GM21723 (cell line): ENCODE results near the gene CSAD.

Source experiments
- ATAC-seq: cut with Tn5 transposase; IDR thresholded peaks from one replicate; pipeline ENCODE4 v1.9.1; 2021; ENCODE audit warnings: mild to moderate bottlenecking, moderate library complexity; ENCODE audit not compliant: unreplicated experiment

CSAD gene

DNA sequence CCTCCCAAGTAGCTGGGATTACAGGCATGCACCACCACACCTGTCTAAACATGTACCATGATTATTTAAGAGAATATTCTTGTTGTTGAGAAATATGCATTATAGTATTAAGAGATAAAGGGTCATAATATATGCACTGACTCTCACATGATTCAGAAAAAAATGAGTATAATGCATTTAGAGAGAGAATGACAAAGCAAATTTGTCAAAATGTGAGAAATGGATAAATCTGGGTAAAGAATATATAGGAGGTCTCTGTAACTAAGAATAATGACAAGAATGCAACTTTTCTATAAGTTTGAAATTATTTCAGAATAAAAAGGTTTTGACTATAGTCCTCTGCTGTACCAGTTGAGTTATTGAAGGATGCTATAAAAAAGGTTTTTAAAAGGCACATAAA lies 28.3 kb downstream of the CSAD start:
- no peak for ATAC-seq

DNA sequence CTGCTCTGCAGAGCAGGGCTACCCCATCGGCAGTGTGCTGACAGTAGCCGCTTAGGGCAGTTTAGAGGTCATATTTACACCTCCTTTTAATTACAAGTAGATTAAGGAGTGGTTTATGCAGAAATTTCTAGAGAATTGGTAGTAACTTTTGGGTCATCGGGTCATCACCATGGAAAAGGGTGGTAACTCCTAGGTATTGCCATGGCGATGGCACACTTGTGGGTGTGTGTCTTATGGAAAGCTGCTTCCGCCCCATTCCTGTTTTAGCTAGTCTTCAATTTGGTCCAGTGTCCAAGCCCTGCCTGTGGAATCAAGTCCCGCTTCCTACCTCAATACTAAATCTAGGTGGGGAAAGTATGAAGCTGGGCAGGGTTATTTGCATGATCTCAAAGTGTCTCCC lies 29.7 kb downstream of the CSAD start:
- ATAC-seq = no peak

DNA sequence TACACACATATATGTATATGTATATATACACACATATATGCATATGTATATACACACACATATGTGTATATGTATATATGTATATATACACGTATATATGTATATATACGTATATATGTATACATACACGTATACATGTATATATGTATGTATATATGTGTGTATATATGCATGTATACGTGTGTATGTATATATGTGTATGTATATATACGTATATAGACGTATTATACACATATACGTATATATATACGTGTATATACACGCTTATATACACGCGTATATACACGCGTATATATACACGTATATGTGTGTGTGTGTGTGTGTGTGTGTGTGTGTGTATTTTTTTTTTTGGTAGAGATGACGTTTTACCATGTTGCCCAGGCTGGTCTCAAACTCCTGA lies 33.1 kb downstream of the CSAD start:
- ATAC-seq = no peak

DNA sequence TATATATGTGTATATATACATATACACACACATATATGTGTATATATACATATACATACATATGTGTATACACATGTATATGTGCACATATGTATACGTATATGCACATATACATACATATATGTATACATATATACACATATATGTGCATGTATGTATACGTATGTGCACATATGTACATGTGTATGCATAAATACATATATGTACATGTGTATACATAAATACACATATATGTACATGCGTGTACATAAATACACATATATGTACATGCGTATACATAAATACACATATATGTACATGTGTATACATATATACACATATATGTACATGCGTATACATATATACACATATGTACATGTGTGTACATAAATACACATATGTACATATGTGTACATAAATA lies 33.5 kb downstream of the CSAD start:
- no peak for ATAC-seq

DNA sequence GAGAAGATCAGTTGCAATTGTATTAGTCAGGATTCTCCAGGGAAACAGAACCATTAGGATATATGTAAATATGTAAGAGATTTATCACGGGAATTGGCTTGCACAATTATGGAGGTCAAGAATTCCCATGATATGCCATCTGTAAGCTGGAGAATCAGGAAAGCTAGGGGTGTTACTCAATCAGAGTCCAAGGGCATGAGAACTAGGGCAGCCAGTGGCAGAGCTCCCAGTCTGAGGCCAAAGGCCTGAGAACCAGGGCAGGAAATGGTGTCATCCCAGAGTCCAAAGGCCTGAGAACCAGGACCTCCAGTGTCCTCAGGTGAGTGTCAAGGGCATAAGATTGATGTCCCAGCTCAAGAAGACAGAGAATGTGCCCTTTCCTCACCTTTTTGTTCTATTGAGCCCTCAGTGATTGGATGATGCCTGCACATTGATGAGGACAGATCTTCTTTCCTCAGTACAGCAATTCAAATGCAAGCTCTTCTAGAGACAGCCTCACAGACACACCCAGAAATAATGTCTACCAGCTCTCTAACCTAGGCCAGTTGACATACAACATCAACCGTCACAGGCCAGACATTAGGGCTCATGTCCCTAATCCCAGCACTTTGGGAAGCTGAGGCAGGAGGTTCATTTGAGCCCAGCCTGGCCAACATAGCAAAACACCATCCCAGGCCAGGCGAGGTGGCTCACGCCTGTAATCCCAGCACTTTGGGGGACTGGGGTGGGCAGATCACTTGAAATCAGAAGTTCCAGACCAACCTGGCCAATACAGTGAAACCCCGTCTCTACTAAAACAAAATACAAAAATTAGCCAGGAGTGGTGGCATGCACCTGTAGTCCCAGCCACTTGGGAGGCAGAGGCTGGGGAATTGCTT lies 35.1 kb downstream of the CSAD start:
- ATAC-seq = no peak

DNA sequence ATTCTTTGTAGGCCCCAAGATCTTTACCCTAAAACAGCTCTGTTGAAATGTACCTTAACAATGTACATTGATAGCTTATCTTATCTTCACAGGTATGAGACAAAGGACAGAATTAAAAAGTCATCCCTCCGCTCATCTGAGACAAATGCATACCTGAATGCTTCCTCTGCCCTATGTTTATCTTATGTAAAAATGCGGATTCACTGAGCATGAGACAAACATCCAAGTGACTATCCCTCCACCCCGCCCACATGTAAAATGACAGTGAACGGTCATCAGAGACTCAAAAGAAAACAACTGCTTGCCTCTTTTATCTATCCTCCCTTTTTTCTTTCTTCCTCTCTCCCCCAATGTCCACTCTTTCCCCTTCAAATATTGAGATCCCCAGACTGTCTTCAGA lies 37.4 kb downstream of the CSAD start:
- ATAC-seq = no peak

DNA sequence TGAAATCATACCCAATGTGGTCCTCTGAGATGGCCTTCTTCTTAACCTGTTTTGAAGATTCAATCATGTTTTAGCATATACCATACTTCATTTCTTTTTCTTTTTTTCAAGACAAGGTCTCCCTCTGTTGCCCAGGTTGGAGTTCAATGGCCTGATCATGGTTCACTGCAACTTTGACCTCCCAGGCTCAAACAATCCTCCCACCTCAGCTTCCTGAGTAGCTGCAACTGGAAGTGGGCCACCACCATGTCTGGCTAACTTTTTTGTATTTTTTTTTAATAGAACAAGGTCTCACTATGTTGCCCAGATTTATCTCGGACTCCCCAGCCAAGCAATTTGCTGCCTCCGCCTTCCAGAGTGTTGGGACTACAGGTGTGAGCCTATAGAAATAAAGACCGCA lies 47.0 kb downstream of the CSAD start:
- no peak for ATAC-seq

DNA sequence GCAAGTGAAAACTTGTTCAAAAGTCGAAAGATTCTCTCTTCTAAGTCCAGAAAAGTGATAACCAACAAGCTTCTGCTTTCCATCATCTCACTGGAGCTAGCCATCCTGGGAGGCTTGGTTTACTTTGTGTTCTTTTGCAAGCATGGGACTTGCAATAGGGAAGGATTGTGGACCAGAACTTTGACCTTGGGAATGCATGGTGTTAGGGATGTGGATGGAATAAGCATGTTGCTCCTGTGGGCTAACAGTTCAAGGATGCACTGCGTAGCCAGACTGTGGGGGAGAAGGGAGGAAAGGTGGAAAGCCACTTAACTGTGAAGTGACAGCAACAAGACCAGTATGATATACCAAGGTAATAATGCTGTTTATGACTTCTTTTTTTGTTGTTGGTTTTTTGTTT lies 48.9 kb downstream of the CSAD start:
- no peak for ATAC-seq

DNA sequence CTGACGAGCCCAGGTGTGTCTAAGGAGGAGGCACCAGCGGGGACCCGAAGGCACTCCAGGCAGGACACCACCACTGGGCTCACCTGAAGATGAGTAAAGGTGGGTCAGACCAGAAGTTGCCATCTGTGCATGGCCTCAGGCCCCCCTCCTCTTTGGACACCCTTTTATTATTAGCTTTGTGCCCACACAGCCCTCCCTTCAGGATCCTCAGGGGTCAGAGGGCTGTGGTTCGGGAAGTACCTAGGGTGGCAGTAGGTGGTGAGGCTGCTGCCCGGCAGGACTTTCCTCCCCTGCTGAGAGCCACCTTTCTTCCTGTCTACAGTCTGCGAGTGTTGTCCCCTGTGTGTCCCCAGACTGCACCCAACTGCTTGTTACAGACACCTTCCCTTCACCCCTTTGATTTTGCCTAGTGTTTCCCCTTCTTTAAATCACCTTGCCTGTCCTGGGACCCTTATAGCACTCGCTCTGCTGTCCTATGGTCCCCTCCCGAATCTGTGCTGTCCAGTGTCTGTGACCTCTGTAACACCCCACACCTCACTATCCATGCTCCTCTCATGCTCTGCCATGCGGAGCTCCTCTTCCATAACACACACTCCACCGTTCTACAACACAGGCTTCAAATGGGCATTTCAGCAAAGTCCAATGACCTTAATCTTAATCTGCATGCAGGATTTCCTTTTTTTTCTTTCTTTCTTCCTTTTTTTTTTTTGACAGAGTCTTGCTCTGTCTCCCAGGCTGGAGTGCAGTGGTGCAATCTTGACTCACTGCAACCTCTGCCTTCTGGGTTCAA lies 51.8 kb downstream of the CSAD start:
- no peak for ATAC-seq

DNA sequence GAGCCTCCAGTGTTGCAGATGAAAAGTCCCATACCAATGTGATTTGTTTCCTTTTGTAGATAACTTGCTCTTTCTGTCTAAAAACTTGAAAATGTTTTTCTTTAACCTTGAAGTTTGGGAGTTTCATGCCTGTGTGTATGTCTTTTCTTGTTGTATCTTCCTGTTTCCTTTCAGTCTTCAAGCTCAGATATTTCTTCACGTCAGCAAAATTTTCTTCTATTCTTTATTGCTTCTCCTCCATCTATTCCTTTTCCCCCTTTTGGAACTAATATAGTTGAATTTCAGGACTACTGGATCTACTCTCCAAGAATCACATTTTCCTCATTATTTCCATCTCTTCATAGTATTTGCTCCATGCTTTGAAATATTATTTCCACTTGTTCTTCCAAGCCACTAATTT lies 53.6 kb downstream of the CSAD start:
- no peak for ATAC-seq

DNA sequence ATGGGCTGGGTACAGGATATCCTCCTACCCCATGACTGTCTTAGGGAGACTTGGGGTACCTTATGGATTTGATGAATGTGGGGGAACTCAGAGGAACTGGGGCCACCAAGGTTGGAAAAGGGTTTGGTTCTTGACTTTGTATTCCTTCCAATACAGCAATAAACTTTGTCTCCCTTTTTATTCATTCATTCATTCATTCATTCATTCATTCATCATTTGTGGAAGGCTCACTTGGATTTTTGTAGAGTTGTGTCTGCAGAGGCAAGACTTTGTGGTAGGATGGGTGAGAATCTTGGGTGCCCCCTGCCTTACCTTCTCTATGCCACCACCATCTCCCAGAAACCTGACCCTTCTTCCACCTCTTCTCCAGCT lies 56.4 kb downstream of the CSAD start:
- no peak for ATAC-seq

DNA sequence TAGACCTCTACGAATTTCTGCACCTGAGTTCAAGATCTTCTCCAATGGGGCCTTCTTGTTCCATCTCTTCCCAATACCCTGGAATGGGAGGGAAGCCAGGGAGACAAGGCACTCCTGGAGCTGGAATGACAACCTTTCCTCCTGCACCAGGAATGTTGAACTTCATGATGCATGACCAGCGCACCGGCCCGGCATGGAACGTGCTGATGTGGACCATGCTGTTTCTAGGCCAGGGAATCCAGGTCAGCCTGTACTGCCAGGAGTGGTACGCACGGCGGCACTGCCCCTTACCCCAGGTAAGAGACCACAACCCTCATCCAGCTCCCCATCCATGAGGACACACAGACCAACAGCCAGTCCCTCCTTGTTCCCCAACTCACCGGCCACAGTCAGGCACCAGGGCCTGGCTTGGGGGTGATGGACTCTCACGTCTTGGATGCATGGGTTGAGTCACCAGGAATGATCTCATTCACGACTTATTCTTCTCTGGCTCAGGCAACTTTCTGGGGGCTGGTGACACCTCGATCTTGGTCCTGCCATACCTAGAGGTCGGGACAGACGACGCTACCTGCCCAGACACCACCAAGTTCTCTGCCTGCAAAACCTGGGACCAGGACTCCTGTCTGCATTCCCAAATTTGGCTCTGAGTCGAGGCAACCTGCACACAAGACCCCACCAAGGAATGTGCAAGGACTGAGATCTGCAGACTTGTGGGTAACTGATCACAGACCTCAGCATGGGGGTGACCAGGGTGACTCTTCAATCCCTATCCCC lies 57.0 kb downstream of the CSAD start:
- no peak for ATAC-seq

DNA sequence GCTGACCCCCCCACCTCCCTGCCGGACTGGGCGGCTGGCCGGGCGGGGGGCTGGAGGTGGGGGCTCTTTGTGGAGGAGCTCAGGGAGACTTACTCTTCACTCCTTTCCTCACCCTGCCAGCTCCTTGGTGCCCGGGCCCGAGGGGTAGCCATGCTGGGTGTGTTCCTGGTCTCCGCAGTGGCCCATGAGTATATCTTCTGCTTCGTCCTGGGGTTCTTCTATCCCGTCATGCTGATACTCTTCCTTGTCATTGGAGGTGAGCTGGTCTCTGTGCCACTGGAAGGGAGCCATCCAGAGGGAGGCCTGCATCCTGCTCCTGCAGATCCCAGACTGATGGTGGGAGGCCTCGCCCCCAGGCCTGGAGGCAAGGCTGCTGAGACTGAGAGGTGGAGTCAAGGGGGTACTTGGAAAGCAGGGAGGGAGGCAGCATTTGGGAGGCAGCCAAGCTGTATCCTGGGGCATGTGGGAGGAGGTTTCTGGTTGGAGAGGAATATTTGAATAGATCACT lies 57.7 kb downstream of the CSAD start:
- ATAC-seq = no peak

DNA sequence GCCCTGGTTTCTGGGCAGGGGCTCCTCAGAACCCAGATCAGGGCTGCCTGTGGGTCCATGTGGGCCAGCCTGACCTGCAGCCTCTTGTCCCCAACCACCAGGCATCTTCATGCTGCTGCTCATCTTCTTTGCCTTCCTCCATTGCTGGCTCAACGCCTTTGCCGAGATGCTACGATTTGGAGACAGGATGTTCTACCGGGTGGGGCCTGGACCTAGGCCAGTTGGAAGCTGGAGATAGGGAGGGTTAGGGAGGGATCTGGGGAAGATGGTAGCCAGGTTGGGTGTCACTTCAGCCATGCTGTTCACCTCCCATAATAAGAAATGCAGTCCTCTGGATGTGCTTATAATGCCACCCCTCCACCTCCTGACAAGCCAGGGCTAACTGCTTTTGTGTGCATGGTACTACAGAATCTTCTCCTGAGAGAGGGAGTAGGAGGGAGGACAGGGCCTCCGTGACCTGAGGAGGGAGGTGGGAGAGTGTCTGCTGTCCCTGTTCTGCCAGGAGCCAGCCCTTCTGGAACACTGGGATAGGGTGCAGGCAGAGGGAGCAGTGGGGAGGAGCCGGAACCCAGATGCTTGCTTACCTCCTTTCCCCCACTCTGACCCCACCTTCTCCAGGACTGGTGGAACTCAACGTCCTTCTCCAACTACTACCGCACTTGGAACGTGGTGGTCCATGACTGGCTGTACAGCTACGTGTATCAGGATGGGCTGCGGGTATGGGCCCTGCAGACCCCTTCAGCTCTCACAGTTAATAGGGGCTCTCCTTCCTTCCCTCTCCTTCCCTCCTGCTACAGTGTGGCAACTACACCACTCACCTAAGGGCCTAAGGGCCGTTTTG lies 59.8 kb downstream of the CSAD start:
- no peak for ATAC-seq

DNA sequence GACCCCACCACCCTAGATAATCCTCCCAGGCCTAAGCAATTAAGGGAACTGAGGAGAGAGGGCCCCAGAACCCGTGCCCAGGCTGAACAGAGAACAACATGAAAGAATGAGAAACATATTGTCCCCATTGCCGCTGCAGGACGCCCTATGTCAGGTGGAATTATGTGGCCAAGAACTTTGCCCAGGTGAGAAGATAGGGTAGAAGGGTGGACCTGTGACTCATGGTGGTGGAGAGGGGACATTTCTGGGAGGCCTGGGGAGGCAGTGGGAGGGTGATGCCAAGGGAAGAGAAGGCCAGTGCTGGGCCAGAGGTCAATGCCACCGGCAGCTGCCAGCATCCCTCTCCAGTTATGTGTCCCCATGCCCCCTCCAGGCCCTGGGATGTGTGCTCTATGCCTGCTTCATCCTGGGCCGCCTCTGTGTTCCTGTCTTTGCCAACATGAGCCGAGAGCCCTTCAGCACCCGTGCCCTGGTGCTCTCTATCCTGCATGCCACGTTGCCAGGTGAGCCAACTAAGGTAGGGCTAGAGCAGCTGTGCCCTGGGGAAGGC lies 61.9 kb downstream of the CSAD start:
- no peak for ATAC-seq

DNA sequence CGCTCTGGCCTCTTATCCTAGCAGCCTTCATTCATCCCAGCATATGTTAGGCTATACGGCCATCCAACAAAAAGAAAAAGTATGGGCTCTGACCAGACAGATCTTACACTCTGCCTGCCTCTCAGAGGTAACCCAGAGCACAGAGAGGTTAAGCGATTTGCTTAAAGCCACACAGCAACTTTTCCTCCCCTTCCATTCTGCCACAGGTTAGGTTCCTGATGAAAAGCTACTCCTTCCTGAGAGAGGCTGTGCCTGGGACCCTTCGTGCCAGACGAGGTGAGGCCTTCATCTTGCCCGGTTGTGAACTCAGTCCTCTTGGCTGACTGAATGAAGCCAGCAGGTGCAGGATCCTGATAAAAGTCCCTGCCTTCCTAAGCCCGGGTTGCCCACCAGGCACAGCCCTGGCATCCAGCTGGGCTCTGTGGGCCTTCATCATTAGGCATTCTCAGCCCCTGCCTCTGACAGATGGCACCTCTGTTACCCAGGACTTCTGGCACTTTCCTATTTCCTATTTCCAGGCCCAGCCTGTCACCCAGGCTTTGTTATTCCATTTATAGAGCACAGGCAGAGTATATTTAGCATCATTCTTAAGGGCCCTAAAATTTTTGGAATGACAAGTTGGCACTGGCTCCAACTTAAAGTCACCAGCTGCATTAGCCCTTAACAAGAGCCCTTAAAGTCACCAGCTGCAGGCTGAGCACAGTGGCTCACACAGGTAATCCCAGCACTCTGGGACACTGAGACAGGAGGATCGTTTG lies 64.7 kb downstream of the CSAD start:
- ATAC-seq = no peak

DNA sequence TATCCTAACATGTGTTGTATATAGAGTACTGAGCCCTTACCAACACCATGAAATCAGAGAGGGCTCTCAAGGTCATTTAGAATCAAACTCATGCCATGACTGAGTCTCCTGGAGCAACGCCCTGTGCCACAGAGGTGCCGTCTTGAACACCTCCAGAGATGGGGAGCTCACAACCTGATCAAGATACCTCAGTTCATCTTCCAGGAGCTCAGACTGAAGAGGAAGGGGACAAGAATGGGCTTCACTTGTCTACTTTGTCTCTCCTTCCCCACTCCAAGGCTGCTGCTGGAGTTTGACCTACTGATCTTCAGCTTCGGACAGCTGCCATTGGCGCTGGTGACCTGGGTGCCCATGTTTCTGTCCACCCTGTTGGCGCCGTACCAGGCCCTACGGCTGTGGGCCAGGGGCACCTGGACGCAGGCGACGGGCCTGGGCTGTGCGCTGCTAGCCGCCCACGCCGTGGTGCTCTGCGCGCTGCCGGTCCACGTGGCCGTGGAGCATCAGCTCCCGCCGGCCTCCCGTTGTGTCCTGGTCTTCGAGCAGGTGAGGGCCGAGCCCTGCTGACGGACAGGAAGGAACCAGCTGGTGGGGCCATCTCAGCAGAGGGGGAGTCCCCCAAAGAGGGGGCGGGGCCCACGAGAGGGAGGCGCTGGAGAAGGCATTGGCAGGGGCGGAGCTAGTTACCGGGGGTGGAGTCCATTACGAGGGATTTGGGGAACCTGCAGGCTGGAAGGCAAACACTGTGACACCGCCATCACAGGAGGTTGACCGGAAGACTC lies 65.4 kb downstream of the CSAD start:
- no peak for ATAC-seq

DNA sequence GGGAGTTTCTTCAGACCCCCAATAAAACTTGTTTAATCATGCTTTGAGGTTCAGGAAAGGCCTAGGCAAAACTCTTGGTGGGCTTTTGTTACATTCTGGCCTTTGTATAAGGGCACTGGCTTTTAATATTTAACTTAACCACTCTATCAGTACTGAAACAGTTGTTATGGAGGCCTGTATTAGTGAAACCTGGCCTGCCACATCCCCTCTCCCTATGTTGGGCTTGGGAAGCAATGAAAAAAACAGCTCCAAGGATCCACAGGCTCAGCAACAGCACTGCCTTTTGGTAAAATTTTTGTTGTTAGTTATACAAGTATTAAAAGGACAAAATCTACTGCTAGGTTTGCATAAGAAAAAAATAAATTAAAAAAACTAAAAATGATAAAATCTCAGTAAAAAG lies 66.8 kb downstream of the CSAD start:
- no peak for ATAC-seq
